Right lung (tissue), 5 donors: ENCODE results near the gene RAB22A. TPM values are rescaled to one million over a fixed set of nuclear protein-coding genes. Genes with fewer than 3 reads are reported as not detected.
"Not testable (repeated sequence)": the region's sequence is repeated elsewhere in the genome, so short reads cannot be mapped to it uniquely, and the experiment has no call there.

Experiments
- DNase-seq, 2 donors: peaks; one replicate each; pipeline ENCODE4 v3.0.0-alpha.2; 2013
- polyA plus RNA-seq, 5 donors: library from polyadenylated mRNA; unstranded; fragments of 120-200 nt; gene quantifications; one replicate each; pipeline versions ENCODE4 v1.2.1 to v1.2.3, GENCODE V29; 2013; ENCODE audit warnings: inconsistent platforms in 1 of 5, low replicate concordance in 1 of 5; ENCODE audit not compliant: insufficient read length in 5 of 5, insufficient read depth in 1 of 5

Gene RAB22A
- polyA plus RNA-seq, 5 donors, result 14.5 to 20.0 (median 18.5) TPM

DNA sequence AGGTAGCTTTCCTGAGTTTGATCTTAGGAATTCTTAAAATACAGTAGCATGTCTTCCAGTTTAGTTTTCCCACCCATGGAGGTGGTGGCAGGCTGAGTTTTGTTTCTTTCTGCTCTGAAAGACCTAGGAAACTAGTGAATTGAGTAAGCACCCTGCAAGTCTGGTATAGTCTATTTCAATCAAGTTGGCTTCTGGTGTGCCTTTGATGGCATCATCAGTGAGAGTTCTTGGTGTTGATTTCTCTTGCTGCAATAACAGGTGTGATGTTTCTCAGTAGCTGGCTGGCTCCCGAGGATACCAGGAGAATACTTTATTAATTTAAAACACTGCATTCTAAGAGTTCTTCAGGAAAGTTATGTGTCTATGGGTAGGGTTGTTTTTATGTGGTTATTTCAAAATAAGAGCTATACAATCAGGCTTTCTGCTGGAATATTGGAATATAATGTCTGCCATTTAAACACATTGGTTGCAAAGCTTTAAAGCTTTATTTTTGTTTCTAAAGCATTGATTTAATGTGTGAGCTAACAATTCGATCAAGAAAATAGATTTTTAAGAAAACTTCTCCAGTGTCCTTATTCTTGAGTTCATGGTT, 98.5 kb downstream of the RAB22A start:
- DNase-seq, result no peak

DNA sequence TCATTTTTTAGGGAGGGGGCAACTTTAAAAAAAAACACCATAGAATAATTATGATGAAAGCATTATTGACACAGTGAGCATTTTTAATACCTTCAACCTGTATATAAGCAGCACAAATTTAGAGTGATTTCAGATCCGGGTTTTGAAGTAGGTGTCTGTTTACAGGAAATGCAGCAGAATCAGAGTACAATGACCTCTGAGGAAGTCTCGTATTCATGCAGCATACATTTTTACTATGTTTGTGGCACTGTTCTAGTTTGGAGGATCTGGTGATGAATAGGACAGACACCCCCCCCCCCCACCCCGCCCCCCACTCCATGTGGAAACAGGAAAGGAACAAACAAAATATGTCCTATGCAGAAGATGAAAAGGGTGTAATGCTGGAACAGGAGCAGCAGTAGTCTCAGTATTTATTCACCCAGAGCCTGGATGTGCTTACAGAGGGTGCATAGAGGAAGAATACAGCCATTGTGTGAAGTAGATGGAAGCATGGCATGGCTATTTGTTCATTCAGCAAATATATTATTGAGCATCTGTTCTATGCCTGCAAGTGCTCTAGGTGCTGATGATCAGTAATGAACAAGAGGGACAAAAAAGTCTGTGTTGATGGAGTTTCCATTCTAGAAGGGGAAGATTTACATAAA, 99.2 kb downstream of the RAB22A start:
- DNase-seq, result no peak

DNA sequence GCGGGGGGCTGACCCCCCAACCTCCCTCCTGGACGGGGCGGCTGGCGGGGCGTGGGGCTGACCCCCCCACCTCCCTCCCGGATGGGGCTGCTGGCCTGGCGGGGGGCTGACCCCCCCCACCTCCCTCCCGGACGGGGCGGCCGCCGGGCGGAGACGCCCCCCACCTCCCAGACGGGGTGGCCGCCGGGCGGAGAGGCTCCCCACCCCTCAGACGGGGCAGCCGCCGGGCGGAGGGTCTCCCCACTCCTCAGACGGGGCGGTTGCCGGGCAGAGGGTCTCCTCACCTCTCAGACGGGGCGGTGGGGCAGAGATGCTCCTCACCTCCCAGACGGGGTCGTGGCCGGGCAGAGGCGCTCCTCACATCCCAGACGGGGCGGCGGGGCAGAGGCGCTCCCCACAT, 104.7 kb downstream of the RAB22A start:
- DNase-seq, result not testable (repeated sequence)

DNA sequence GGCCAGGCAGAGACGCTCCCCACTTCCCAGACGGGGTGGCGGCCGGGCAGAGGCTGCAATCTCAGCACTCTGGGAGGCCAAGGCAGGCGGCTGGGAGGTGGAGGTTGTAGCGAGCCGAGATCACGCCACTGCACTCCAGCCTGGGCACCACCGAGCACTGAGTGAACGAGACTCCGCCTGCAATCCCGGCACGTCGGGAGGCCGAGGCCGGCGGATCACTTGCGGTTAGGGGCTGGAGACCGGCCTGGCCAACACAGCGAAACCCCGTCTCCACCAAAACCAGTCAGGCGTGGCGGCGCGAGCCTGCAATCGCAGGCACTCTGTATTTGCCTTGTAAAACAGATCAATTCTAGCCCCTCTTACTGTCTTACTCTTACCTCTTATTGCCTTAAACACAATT, 105.3 kb downstream of the RAB22A start:
- not testable (repeated sequence) for DNase-seq

DNA sequence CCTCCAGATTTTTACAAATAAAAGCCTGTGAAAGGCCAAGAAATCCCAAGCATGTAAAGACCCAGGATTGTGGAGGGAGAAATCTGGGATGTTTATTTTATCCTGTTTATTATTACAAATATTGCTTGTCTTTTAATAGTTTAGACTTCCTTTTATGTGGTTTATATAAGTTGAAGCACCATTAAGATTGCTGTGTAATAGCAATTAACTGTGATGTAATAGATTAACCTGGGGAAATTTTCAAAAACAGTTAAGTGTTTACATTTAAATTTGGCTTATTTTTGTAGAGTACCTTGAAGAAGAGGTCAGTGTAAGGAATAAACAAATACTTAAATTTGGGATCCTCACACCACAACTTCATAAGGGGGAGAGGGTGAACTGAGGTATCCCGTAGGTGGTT, 106.5 kb downstream of the RAB22A start:
- DNase-seq, result no peak

DNA sequence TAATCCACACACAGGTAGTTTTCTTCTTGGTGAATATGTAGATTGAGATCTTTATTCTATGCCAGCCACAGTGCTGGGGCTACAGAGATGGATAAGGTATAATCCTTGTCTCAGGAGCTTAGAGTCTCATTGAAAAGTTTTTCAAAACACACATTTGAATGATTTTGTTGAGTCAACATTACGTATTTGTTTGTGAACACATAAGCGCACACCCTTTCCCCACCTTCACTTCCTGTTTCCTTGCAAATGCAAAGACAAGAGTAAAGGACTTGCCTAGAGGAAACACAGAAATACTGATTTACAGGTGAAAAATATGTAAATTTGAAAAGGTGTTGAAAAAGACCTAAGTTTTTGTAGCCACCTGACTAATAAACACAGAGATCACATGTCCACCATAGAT, 107.3 kb downstream of the RAB22A start:
- no peak for DNase-seq

Other genes starting within 250 kb of the RAB22A start
- gene ANKRD60, start 81.1 kb upstream of the RAB22A start, polyA plus RNA-seq, result not detected
- 10 to 100 TPM; 38.3 to 46.4 (median 41.8) TPM for gene VAPB, start 79.5 kb downstream of the RAB22A start, polyA plus RNA-seq
- under 1 TPM in 2 of 5 donors, not detected in 3; 0.07 to 0.21 TPM for gene APCDD1L, start 205.7 kb downstream of the RAB22A start, polyA plus RNA-seq